H7 (cell line): Measurements from ENCODE around the gene HPD. TPM values are rescaled to one million over a fixed set of nuclear protein-coding genes. Genes with fewer than 3 reads are reported as not detected.
"Not testable (repeated sequence)": the region's sequence is repeated elsewhere in the genome, so short reads cannot be mapped to it uniquely, and the experiment has no call there.

Experiments used
- DNase-seq: peaks from one replicate; pipeline ENCODE4 v3.0.0; 2012
- H3K27me3 ChIP-seq: 2 replicates; pipeline ENCODE4 v1.6.0; 2011; ENCODE audit warnings: mild to moderate bottlenecking, low read length; ENCODE audit not compliant: control insufficient read depth, insufficient read depth
- H3K36me3 ChIP-seq: replicated peaks from 2 replicates; pipeline ENCODE4 v1.5.1; 2011; ENCODE audit warnings: low read length; ENCODE audit not compliant: control insufficient read depth, insufficient read depth
- H3K4me3 ChIP-seq: 2 replicates; pipeline ENCODE4 v1.5.1; 2011; ENCODE audit warnings: low read depth, mild to moderate bottlenecking, control low read depth, low read length, moderate library complexity; ENCODE audit not compliant: insufficient read depth
- total RNA-seq: library from RNA; depleted of rRNA; stranded (reverse); fragments of >200 nt; shearing (Covaris generic); gene quantifications from 2 replicates; pipeline ENCODE4 v1.2.3, GENCODE V29; 2014; rRNA removed

The HPD gene
- 0.80 and 1.1 TPM in 2 replicates for total RNA-seq

DNA sequence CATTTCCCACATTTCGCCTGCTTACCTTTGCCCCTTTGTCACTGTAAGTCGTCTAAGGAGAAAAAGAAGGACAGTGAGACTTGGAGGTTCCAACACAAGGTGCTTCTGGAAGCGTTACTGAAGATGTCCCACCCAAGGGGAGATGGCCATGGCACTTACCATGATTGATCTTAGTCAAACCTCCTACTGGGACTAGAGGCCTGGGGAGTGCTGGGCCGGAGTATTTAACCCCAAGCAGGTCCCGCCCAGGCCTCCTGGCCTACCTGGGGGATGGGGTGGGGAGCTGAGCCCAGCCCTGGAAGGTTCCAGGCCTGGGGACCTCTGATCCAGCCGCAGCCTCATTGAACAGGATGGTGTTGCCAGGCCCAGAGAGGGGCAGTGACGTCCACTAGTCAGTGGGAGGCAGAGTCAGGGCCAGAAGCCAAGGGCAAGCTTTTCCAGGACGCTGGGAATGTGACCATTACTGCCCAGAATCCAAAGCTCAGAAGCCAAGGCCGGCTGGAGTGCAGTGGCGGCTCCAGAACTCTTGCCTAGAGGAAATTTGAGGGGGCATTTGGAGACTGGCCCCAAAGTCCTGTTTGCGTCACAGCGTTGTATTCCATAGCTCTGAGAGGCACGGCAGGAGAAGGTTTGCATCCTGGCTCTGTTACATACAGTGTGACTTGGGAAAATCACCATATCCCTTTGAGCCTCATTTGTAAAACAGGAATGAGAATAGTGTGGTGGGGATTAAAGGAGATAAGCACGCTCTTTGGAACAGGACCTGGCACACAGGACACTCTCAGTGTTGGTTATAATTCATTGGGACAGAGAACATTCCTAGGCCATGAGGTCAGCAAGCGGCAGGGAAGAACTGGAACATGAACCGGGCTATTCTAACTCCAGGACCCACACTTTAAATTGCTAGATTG is at the start of gene HPD:
Gene HPD, minus strand, starts transcription at position 198 of the 911 bp plus-strand sequence. Its CDS starts 36 bp downstream, at position 162.
- no peaks in the 10 kb centered on the region for H3K36me3 ChIP-seq
- no peak within 1 kb of the TSS for H3K4me3 ChIP-seq
- DNase-seq: peak; percentile 73
- no peaks in the 10 kb centered on the region for H3K27me3 ChIP-seq

DNA sequence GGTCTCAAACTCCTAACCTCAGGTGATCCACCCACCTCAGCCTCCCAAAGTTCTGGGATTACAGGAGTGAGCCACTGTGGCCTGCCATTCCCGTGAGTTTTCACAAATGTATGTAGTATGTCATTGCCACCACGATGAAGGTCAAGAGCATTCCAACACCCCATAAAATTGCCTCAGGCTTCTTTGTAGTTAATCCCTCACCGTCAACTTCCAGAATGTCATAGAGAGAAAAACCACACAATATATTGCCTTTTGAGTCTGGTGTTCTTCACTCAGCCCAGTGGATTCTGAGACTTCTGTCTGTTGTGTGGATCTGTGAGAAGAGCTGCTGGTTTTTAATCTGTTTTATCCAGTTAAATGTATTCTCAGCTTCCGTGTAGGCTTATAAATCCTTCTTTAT is 47.1 kb upstream of the HPD start:
- Histone ChIP-seq H3K4me3 (no peak overlapping the region), H3K27me3 (no peaks in the 10 kb centered on the region), H3K36me3 (peaks cover 15% of the 10 kb centered on the region)
- no peak for DNase-seq

DNA sequence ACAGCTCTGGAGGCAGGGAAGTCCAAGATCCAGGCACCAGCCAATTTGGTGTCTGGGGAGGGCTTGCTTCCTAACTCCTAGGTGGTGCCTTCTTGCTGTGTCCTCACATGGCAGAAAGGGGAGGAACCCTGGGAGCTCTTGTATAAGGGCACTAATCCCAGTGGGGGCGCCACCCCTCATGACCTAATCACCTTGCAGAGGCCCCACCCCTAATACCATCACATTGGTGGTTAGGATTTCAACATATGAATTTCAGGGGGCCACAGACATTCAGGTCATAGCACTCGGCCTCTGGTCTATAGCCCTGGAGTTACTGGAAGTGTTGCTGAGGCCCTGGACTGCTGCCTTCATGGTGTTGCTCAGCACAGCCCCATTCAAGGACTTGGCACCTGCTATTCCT is 44.5 kb upstream of the HPD start:
- Histone ChIP-seq H3K36me3 (peaks cover 15% of the 10 kb centered on the region), H3K4me3 (no peak overlapping the region), H3K27me3 (no peaks in the 10 kb centered on the region)
- DNase-seq: peak; percentile 31

DNA sequence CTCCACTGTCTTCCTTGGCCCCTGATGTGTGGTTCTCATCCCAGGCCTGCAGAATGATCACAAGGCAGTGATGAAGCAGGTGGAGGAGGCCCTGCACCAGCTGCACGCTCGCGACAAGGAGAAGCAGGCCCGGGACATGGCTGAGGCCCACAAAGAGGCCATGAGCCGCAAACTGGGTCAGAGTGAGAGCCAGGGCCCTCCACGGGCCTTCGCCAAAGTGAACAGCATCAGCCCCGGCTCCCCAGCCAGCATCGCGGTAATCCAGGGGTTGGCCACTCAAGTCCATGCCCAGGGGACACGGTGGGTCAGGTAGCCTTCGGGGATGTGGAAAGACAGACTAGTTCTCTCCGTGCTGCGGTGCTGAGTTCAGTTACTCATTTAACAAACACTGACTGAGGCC is 40.9 kb upstream of the HPD start:
- H3K4me3 ChIP-seq: no peak overlapping the region
- H3K27me3 ChIP-seq: no peaks in the 10 kb centered on the region
- H3K36me3 ChIP-seq: peaks cover 16% of the 10 kb centered on the region
- DNase-seq: no peak

DNA sequence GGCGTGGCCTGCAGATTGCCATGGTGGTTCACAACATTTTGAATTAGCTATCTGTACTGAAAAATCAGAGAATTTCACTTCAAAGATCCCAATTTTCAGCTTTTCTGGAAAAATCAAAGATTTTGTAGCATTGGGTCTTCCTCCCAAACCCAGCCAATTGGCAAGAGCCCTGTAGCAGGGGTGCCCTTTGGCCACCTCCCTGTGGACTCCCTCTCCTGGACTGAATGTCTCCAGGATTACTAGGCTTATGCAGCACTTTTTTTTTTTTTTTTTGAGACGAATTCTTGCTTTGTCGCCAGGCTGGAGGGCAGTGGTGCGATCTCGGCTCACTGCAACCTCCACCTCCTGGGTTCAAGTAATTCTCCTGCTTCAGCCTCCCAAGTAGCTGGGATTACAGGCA is 39.6 kb upstream of the HPD start:
- Histone ChIP-seq H3K36me3 (peaks cover 14% of the 10 kb centered on the region), H3K27me3 (no peaks in the 10 kb centered on the region), H3K4me3 (no peak overlapping the region)

DNA sequence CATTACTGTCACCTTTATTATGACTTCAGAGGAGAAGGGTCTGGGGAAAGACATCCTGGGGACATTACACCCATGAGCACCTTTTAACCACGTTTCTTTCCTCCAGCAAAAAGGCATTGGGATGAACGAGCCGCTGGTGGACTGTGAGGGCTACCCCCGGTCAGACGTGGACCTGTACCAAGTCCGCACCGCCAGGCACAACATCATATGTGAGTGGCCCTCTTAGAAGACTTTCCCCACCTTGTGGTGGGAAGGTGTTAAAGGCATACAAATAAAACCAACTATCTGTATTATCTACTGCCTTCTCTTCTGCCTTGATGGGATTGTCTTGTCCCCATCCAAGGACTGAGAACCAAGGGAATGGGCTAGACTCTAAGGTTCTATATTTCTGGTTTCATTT is 36.0 kb upstream of the HPD start:
- Histone ChIP-seq H3K4me3 (no peak overlapping the region), H3K36me3 (peaks cover 4% of the 10 kb centered on the region), H3K27me3 (peaks cover under 1% of the 10 kb centered on the region; the same call in 1 of the 2 replicates)
- peak; percentile 76 for DNase-seq

More for the DNA sequence above, 39.6 kb upstream of the HPD start:
- no peak for DNase-seq

DNA sequence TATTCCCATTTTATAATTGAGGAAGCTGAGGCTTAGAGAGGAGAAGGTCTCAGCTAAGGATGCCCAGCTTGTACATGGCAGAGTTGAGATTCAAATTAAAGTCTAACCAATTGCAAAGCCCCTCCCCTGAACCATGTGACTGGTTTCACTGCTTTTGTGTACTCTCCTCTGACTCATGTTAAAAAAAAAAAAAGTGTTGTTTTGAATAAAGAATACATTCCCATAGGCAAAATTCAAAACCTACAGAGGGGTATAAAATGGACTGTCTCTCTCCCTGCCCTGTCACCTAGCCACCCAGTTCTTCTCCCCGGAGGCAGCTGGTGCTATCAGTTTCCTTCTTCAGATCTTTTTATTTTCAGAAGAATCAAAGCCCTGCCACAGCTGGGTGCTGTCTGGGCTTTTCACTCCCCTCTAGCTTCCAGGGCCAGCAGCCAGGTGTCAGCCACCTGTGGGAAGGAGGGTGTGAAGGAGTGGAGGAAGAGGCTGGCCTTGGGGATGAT is 35.4 kb upstream of the HPD start:
- peaks cover 2% of the 10 kb centered on the region; the same call in 1 of the 2 replicates for H3K27me3 ChIP-seq
- DNase-seq: peak; percentile 65
- H3K36me3 ChIP-seq: peaks cover 4% of the 10 kb centered on the region
- H3K4me3 ChIP-seq: no peak overlapping the region

DNA sequence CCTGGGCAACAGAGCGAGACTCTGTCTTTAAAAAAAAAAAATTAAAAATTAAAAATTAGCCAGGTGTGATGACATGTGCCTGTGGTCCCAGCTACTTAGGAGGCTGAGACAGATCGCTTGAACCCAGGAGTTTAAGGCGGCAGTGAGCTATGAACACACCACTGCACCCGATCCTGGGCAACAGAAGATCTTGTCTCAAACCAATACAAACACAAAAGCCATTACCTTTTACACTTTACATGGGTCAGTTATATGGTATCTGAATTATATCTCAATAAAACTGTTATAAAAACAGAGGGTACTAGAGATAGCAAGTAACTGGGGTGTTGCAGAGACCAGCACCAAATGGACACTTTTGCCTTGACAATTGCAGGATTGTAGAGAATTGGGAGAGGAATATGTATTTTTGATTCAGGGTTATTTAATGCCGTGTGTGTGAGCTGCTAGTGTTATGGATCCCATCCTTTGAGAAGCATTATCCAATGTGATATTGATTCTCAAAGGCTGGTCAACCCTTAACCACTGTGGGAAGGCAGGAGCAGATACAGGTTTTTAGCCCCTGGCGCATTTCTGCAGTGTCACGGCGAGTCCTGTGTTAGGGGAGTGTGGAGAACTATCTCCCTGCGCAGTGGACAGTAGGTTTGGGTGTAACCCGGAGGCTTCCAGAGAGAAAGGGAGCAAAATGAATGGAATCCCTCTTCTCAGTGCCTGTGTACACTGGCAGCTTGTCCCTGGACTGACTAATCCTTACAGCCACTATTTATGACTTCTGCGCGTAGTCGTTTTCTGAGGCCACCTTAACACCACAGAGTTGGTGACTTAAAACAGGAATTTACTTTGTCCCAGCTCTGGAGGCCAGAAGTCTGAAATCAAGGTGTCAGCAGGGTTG is 34.3 kb upstream of the HPD start:
- no peak overlapping the region for H3K4me3 ChIP-seq
- H3K27me3 ChIP-seq: peaks cover 2% of the 10 kb centered on the region; the same call in 1 of the 2 replicates
- DNase-seq: no peak
- peaks cover 4% of the 10 kb centered on the region for H3K36me3 ChIP-seq

DNA sequence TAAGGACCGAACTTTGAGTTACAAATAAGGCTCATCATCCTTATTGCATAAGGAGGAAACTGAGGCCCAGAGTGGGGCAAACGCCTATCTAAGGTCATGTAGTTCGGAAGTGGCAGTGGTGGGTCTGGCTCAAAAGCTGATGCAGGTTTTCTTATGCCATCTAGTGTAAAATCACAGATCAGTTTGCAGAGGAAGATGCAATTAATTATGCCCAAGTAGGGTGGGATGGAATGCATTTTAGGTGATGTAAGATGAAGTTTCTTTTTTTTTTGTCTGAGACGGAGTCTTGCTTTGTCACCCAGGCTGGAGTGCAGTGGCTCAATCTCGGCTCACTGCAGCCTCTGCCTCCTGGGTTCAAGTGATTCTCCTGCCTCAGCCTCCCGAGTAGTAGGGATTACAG is 31.0 kb upstream of the HPD start:
- not testable (repeated sequence) for DNase-seq
- H3K4me3 ChIP-seq: peak overlapping the region; percentile 90

DNA sequence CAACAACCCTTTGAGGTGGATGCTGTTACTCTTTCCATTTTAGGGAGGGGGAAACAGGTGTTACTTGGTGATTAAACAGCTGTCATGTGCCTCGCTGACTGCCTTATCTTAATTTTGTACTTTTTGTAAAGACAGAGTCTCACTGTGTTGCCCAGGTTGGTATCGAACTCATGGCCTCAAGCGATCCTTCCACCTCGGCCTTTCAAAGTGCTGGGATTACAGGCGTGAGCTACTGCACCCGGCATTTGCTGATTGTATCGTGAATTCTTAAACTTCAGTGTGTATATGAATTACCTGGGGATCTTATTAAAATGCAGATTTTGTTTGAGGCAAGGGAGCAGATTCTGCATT is 30.6 kb upstream of the HPD start:
- DNase-seq: no peak
- H3K27me3 ChIP-seq: peaks cover 2% of the 10 kb centered on the region; the same call in 1 of the 2 replicates
- no peaks in the 10 kb centered on the region for H3K36me3 ChIP-seq
- H3K4me3 ChIP-seq: peak overlapping the region; percentile 90

More for the DNA sequence above, 31.0 kb upstream of the HPD start:
- H3K36me3 ChIP-seq, H3K27me3 ChIP-seq: not testable (repeated sequence)

DNA sequence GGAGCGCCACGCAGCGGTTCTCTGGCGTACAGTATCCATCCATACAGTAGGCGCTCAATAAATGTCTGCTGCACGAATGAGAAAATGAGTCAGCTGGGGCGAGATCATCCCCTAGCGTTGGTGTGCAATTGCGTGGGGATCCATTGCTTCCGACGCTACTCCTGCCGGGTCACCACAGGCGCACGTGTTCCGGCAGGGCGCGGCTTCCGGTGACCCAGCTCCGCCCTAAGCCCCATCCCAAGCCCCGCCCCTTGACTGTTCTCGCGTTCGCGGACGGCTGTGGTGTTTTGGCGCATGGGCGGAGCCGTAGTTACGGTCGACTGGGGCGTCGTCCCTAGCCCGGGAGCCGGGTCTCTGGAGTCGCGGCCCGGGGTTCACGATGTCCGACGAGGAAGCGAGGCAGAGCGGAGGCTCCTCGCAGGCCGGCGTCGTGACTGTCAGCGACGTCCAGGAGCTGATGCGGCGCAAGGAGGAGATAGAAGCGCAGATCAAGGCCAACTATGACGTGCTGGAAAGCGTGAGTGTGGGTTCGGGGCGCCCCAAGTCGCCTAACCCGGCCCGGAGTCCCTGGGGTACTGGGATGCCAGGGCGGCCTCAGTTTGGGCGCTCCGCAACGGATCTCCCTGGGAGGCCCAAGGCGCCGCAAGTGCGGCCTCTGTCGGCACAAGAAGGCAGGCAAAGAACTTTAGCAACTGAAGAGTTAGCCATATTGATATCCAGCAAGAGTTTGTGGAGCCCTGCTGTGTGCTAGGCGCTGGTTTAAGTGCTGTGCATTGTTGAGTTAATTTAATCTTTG is 30.0 kb upstream of the HPD start, which contains the start of gene PSMD9:
Gene PSMD9, plus strand, starts transcription at position 313 of the 796 bp plus-strand sequence. Its CDS starts 67 bp downstream, at position 380.
- peak; percentile 97 for DNase-seq
- Histone ChIP-seq H3K36me3 (no peaks in the 10 kb centered on the region), H3K27me3 (peaks cover 2% of the 10 kb centered on the region; the same call in 1 of the 2 replicates), H3K4me3 (peak within 1 kb of the TSS; percentile 90)

DNA sequence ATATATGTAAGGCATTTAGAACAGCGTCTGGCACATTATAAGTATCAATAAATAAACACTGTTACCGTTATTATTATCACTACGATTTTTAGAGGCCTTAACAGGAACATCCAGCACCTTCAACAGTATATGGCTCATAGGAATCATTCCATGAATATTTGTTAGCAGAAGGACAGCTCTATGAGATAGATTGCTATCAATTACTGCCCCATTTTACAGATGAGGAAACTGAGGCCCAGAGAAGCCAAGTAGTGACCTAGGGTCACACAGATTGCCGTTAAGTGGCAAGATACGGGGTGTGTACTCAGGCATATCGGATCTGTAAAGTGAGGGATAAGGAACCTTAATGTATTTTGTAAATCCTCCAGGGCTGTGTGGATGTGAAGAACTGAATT is 29.4 kb upstream of the HPD start:
- H3K36me3 ChIP-seq: no peaks in the 10 kb centered on the region
- H3K27me3 ChIP-seq: peaks cover 2% of the 10 kb centered on the region; the same call in 1 of the 2 replicates
- peak overlapping the region; percentile 90 for H3K4me3 ChIP-seq
- DNase-seq: no peak

DNA sequence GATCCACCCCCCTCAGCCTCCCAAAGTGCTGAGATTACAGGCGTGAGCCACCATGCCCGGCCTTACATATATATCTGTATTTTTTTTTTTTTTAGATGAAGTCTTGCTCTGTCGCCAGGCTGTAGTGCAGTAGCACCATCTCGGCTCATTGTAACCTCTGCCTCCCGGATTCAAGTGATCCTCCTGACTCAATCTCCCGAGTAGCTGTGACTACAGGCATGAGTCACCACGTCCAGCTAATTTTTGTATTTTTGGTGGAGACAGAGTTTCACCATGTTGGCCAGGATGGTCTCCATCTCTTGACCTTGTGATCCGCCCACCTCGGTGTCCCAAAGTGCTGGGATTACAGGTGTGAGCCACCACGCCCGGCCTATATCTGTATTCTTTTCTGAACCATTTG is 26.5 kb upstream of the HPD start:
- DNase-seq, H3K27me3 ChIP-seq, H3K4me3 ChIP-seq, H3K36me3 ChIP-seq: not testable (repeated sequence)

DNA sequence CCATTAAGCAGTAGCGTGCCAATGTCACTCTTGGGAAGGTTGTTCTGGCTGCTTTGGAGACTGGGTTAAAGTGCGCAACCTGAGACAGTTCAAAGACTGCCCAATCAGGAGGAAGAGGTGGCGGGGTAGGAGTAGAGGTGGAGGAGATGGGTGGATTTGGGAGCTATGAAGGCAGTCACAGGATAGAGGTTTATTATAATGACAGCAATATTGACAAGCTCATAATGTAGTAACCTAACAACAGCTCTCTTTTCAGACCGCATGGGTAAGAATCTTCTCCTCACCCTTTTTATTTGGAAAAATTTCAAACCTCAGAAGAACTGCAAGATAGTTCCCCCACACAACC is 24.6 kb upstream of the HPD start:
- Histone ChIP-seq H3K36me3 (no peaks in the 10 kb centered on the region), H3K4me3 (no peak overlapping the region), H3K27me3 (no peaks in the 10 kb centered on the region)
- DNase-seq: peak; percentile 57
